Measurements from ENCODE around the gene ZNF629. TPM values are rescaled to one million over a fixed set of nuclear protein-coding genes. Genes with fewer than 3 reads are reported as not detected.
A peak's percentile ranks its signal among the peaks of the same experiment; 100 is the strongest.

Gene ZNF629
- total RNA-seq, 1 donor from 2014 or later: 13.7 TPM

- H3K4me1 ChIP-seq: peaks cover 11% of the 10 kb centered on the region
- Mint-ChIP-seq H3K4me3 (no peak overlapping the region), H3K27me3 (ENCODE audit: insufficient read depth, low read depth) (peaks cover 16% of the 10 kb centered on the region), H3K9me3 (no peaks in the 10 kb centered on the region), H3K36me3 (peaks cover 13% of the 10 kb centered on the region), H3K27ac (no peak overlapping the region), H3K4me1 (peaks cover 26% of the 10 kb centered on the region)
- no peak overlapping the region for H3K27ac ChIP-seq
- TF ChIP-seq CTCF (IDR thresholded peaks at IDR 0.05): no peak
- TF ChIP-seq EZH2 (IDR thresholded peaks at IDR 0.05): no peak
- no peak for TF ChIP-seq EZH2phosphoT487 (IDR thresholded peaks at IDR 0.05)
- H3K36me3 ChIP-seq: no peaks in the 10 kb centered on the region
- peaks cover 49% of the 10 kb centered on the region for H3F3A ChIP-seq (ENCODE audit: low read depth)
- no peak overlapping the region for H3K4me3 ChIP-seq
- H3K4me2 ChIP-seq: no peak overlapping the region
- H3K27me3 ChIP-seq: no peaks in the 10 kb centered on the region
- DNase-seq (ENCODE audit: low spot score): no peak
- no peak overlapping the region for H2AFZ ChIP-seq (replicated peaks)
- H4K20me1 ChIP-seq (ENCODE audit: low read depth): peaks cover 44% of the 10 kb centered on the region
- H3K9me3 ChIP-seq (ENCODE audit: low read depth): no peaks in the 10 kb centered on the region
- H3K9ac ChIP-seq: no peak overlapping the region
- H3K79me2 ChIP-seq (ENCODE audit: low read depth): peaks cover 13% of the 10 kb centered on the region
These were observed 7.4 kb downstream of the ZNF629 start for GRCh38 chr16:30779596-30779995.

- Histone ChIP-seq H3F3A (ENCODE audit: low read depth) (peaks cover 56% of the 10 kb centered on the region), H3K4me2 (no peak overlapping the region), H3K9ac (peak overlapping the region; percentile 42), H3K4me1 (peaks cover 11% of the 10 kb centered on the region), H3K9me3 (ENCODE audit: low read depth) (no peaks in the 10 kb centered on the region), H3K4me3 (no peak overlapping the region), H3K27ac (peak overlapping the region; percentile 46), H2AFZ (replicated peaks) (no peak overlapping the region), H3K79me2 (ENCODE audit: low read depth) (peaks cover 9% of the 10 kb centered on the region), H3K36me3 (no peaks in the 10 kb centered on the region), H4K20me1 (ENCODE audit: low read depth) (peaks cover 50% of the 10 kb centered on the region), H3K27me3 (no peaks in the 10 kb centered on the region)
- DNase-seq (ENCODE audit: low spot score): peak; percentile 52
- Mint-ChIP-seq H3K4me1 (peaks cover 26% of the 10 kb centered on the region), H3K4me3 (peak overlapping the region; percentile 60), H3K27ac (peak overlapping the region; percentile 64), H3K27me3 (ENCODE audit: insufficient read depth, low read depth) (peaks cover 16% of the 10 kb centered on the region), H3K9me3 (no peaks in the 10 kb centered on the region), H3K36me3 (peaks cover 13% of the 10 kb centered on the region)
- no peak for TF ChIP-seq CTCF (IDR thresholded peaks at IDR 0.05)
- TF ChIP-seq EZH2 (IDR thresholded peaks at IDR 0.05): no peak
- no peak for TF ChIP-seq EZH2phosphoT487 (IDR thresholded peaks at IDR 0.05)
These were observed 8.3 kb downstream of the ZNF629 start for GRCh38 chr16:30778549-30779244.

- H3K4me1 ChIP-seq: peaks cover 11% of the 10 kb centered on the region
- no peaks in the 10 kb centered on the region for H3K9me3 ChIP-seq (ENCODE audit: low read depth)
- peaks cover 9% of the 10 kb centered on the region for H3K79me2 ChIP-seq (ENCODE audit: low read depth)
- no peaks in the 10 kb centered on the region for H3K27me3 ChIP-seq
- no peaks in the 10 kb centered on the region for H3K36me3 ChIP-seq
- no peak overlapping the region for H3K27ac Mint-ChIP-seq
- TF ChIP-seq CTCF (IDR thresholded peaks at IDR 0.05) (no peak), EZH2 (IDR thresholded peaks at IDR 0.05) (no peak), EZH2phosphoT487 (IDR thresholded peaks at IDR 0.05) (no peak)
- no peak for DNase-seq (ENCODE audit: low spot score)
- peaks cover 15% of the 10 kb centered on the region for H3K27me3 Mint-ChIP-seq (ENCODE audit: insufficient read depth, low read depth)
- H3F3A ChIP-seq (ENCODE audit: low read depth): peaks cover 56% of the 10 kb centered on the region
- H4K20me1 ChIP-seq (ENCODE audit: low read depth): peaks cover 55% of the 10 kb centered on the region
- H2AFZ ChIP-seq (replicated peaks): no peak overlapping the region
- no peak overlapping the region for H3K4me3 ChIP-seq
- H3K4me2 ChIP-seq: no peak overlapping the region
- peaks cover 26% of the 10 kb centered on the region for H3K4me1 Mint-ChIP-seq
- H3K36me3 Mint-ChIP-seq: peaks cover 14% of the 10 kb centered on the region
- no peak overlapping the region for H3K9ac ChIP-seq
- no peak overlapping the region for H3K27ac ChIP-seq
- peak overlapping the region; percentile 96 for H3K4me3 Mint-ChIP-seq
- no peaks in the 10 kb centered on the region for H3K9me3 Mint-ChIP-seq
These were observed 9.3 kb downstream of the ZNF629 start for GRCh38 chr16:30777591-30778297.

Data from neural progenitor cell (in vitro differentiated cells).